ENCODE measurements around the gene SPAG7.
A peak's percentile ranks its signal among the peaks of the same experiment; 100 is the strongest.

SPAG7 gene

GRCh38 chr17:4980644-4981216, 13.1 kb upstream of the SPAG7 start:
- Histone ChIP-seq H3K36me3 (replicated peaks in 1 of 2; ENCODE audit: control insufficient read depth in 2 of 2, insufficient read depth in 2 of 2, low read length in 2 of 2) (peaks cover 0 to 2% of the 10 kb centered on the region in 2 donors), H2BK15ac (ENCODE audit: low read length) (no peak overlapping the region), H4K91ac (ENCODE audit: low read depth, low read length, poor library complexity) (no peak overlapping the region), H3K27me3 (ENCODE audit: control insufficient read depth in 3 of 3, insufficient read depth in 3 of 3, low read depth in 1 of 3, low read length in 3 of 3) (peaks cover 0 to 3% (median 0%) of the 10 kb centered on the region in 3 experiments), H4K8ac (ENCODE audit: low read depth, low read length) (no peak overlapping the region), H2BK5ac (ENCODE audit: low read length) (no peak overlapping the region), H3K4me2 (ENCODE audit: insufficient read depth, low read length, poor library complexity, severe bottlenecking) (no peak overlapping the region), H3K4ac (ENCODE audit: low read length) (no peak overlapping the region), H3K4me3 (ENCODE audit: low read length in 2 of 2) (no peak overlapping the region), H3K18ac (ENCODE audit: low read length) (peak overlapping the region; percentile 22), H2AFZ (ENCODE audit: low read length) (peak overlapping the region; percentile 83), H3K4me1 (ENCODE audit: control insufficient read depth in 2 of 2, insufficient read depth in 1 of 2, low read depth in 1 of 2, low read length in 2 of 2) (peaks cover 3% of the 10 kb centered on the region in 2 donors), H2BK12ac (ENCODE audit: low read length) (peak overlapping the region; percentile 24), H3K9me3 (replicated peaks in 1 of 2; ENCODE audit: control insufficient read depth in 2 of 2, insufficient read depth in 1 of 2, low read depth in 1 of 2, low read length in 2 of 2) (no peaks in the 10 kb centered on the region), H3K23ac (ENCODE audit: low read depth, low read length, poor library complexity) (no peak overlapping the region), H2BK120ac (ENCODE audit: low read depth, low read length) (no peak overlapping the region), H3K9ac (ENCODE audit: low read depth, low read length, poor library complexity) (peak overlapping the region; percentile 14), H2AK5ac (ENCODE audit: low read depth, low read length) (no peak overlapping the region), H3K79me1 (ENCODE audit: low read depth, low read length) (no peaks in the 10 kb centered on the region), H3K14ac (ENCODE audit: low read length) (no peak overlapping the region), H3K27ac (replicated peaks; ENCODE audit: low read length) (no peak overlapping the region)
- WGBS, 2 donors (ENCODE audit: extremely low coverage in 2 of 2, insufficient read length in 2 of 2, insufficient replicate concordance in 1 of 2): no CpG with 5 or more reads among the region's 6 CpGs
- DNase-seq (ENCODE audit: low spot score): peak; percentile 72

DNA sequence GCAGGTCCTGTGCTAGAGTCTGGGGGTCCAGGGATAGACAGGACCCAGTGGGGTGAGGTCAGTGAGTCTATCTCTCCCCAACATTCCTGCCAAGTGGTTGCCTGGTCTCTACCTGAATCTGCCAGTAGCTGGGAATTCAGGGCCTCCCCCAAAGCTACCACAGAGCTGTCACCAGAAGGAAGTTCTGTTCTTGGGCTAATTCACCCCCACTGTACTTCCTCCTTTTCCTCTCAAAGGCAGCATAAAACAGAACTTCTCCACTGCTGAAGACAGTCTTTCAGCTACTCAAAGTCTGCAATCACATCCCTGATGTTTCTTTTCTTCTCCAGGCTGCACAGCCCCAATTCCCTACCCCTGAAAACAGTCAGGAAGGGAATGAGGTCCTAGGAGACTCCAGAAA, 11.1 kb upstream of the SPAG7 start:
- peaks cover 0 to 1% of the 10 kb centered on the region in 2 donors for H3K9me3 ChIP-seq (replicated peaks in 1 of 2; ENCODE audit: control insufficient read depth in 2 of 2, insufficient read depth in 1 of 2, low read depth in 1 of 2, low read length in 2 of 2)
- no peak overlapping the region for H3K4me2 ChIP-seq (ENCODE audit: insufficient read depth, low read length, poor library complexity, severe bottlenecking)
- H2AFZ ChIP-seq (ENCODE audit: low read length): no peak overlapping the region
- H3K4ac ChIP-seq (ENCODE audit: low read length): no peak overlapping the region
- H3K27me3 ChIP-seq (ENCODE audit: control insufficient read depth in 3 of 3, insufficient read depth in 3 of 3, low read depth in 1 of 3, low read length in 3 of 3): no peaks in the 10 kb centered on the region
- no peak overlapping the region for H3K27ac ChIP-seq (replicated peaks; ENCODE audit: low read length)
- H2BK12ac ChIP-seq (ENCODE audit: low read length): no peak overlapping the region
- no peak overlapping the region for H3K23ac ChIP-seq (ENCODE audit: low read depth, low read length, poor library complexity)
- H3K4me1 ChIP-seq (ENCODE audit: control insufficient read depth in 2 of 2, insufficient read depth in 1 of 2, low read depth in 1 of 2, low read length in 2 of 2): peaks cover 3% of the 10 kb centered on the region in 2 donors
- H4K8ac ChIP-seq (ENCODE audit: low read depth, low read length): no peak overlapping the region
- H2AK5ac ChIP-seq (ENCODE audit: low read depth, low read length): no peak overlapping the region
- H4K91ac ChIP-seq (ENCODE audit: low read depth, low read length, poor library complexity): no peak overlapping the region
- H3K9ac ChIP-seq (ENCODE audit: low read depth, low read length, poor library complexity): no peak overlapping the region
- no peak overlapping the region for H2BK15ac ChIP-seq (ENCODE audit: low read length)
- no peak overlapping the region for H3K18ac ChIP-seq (ENCODE audit: low read length)
- H3K14ac ChIP-seq (ENCODE audit: low read length): no peak overlapping the region
- no peaks in the 10 kb centered on the region for H3K79me1 ChIP-seq (ENCODE audit: low read depth, low read length)
- no peak overlapping the region for H3K4me3 ChIP-seq (ENCODE audit: low read length in 2 of 2)
- DNase-seq (ENCODE audit: low spot score): no peak
- no peak overlapping the region for H2BK5ac ChIP-seq (ENCODE audit: low read length)
- no peak overlapping the region for H2BK120ac ChIP-seq (ENCODE audit: low read depth, low read length)
- H3K36me3 ChIP-seq (replicated peaks in 1 of 2; ENCODE audit: control insufficient read depth in 2 of 2, insufficient read depth in 2 of 2, low read length in 2 of 2): peaks cover 0 to 5% of the 10 kb centered on the region in 2 donors

GRCh38 chr17:4974115-4974670, 6.6 kb upstream of the SPAG7 start:
- Histone ChIP-seq H4K8ac (ENCODE audit: low read depth, low read length) (no peak overlapping the region), H3K18ac (ENCODE audit: low read length) (no peak overlapping the region), H2BK15ac (ENCODE audit: low read length) (no peak overlapping the region), H2BK120ac (ENCODE audit: low read depth, low read length) (no peak overlapping the region), H2AK5ac (ENCODE audit: low read depth, low read length) (no peak overlapping the region), H3K27ac (replicated peaks; ENCODE audit: low read length) (no peak overlapping the region), H3K4me2 (ENCODE audit: insufficient read depth, low read length, poor library complexity, severe bottlenecking) (no peak overlapping the region), H3K9me3 (replicated peaks in 1 of 2; ENCODE audit: control insufficient read depth in 2 of 2, insufficient read depth in 1 of 2, low read depth in 1 of 2, low read length in 2 of 2) (peaks cover 0 to 1% of the 10 kb centered on the region in 2 donors), H4K91ac (ENCODE audit: low read depth, low read length, poor library complexity) (no peak overlapping the region), H2AFZ (ENCODE audit: low read length) (no peak overlapping the region), H3K79me1 (ENCODE audit: low read depth, low read length) (no peaks in the 10 kb centered on the region), H3K9ac (ENCODE audit: low read depth, low read length, poor library complexity) (no peak overlapping the region), H2BK12ac (ENCODE audit: low read length) (no peak overlapping the region), H3K23ac (ENCODE audit: low read depth, low read length, poor library complexity) (no peak overlapping the region), H3K14ac (ENCODE audit: low read length) (no peak overlapping the region), H3K4me3 (ENCODE audit: low read length in 2 of 2) (no peak overlapping the region), H3K36me3 (replicated peaks in 1 of 2; ENCODE audit: control insufficient read depth in 2 of 2, insufficient read depth in 2 of 2, low read length in 2 of 2) (peaks cover 10 to 20% of the 10 kb centered on the region in 2 donors), H2BK5ac (ENCODE audit: low read length) (no peak overlapping the region), H3K27me3 (ENCODE audit: control insufficient read depth in 3 of 3, insufficient read depth in 3 of 3, low read depth in 1 of 3, low read length in 3 of 3) (no peaks in the 10 kb centered on the region), H3K4me1 (ENCODE audit: control insufficient read depth in 2 of 2, insufficient read depth in 1 of 2, low read depth in 1 of 2, low read length in 2 of 2) (peaks cover 2 to 3% of the 10 kb centered on the region in 2 donors), H3K4ac (ENCODE audit: low read length) (no peak overlapping the region)
- no CpG with 5 or more reads among the region's 9 CpGs for WGBS, 2 donors (ENCODE audit: extremely low coverage in 2 of 2, insufficient read length in 2 of 2, insufficient replicate concordance in 1 of 2)
- DNase-seq (ENCODE audit: low spot score): no peak

GRCh38 chr17:4973256-4974114, 5.9 kb upstream of the SPAG7 start:
- H4K91ac ChIP-seq (ENCODE audit: low read depth, low read length, poor library complexity): peak overlapping the region; percentile 5

More at GRCh38 chr17:4973256-4974114, 5.9 kb upstream of the SPAG7 start:
- Histone ChIP-seq H2AK5ac (ENCODE audit: low read depth, low read length) (no peak overlapping the region), H3K4ac (ENCODE audit: low read length) (no peak overlapping the region), H3K27me3 (ENCODE audit: control insufficient read depth in 3 of 3, insufficient read depth in 3 of 3, low read depth in 1 of 3, low read length in 3 of 3) (no peaks in the 10 kb centered on the region), H2BK120ac (ENCODE audit: low read depth, low read length) (no peak overlapping the region), H2BK5ac (ENCODE audit: low read length) (no peak overlapping the region), H3K14ac (ENCODE audit: low read length) (no peak overlapping the region), H2AFZ (ENCODE audit: low read length) (no peak overlapping the region), H4K8ac (ENCODE audit: low read depth, low read length) (no peak overlapping the region), H2BK12ac (ENCODE audit: low read length) (no peak overlapping the region), H2BK15ac (ENCODE audit: low read length) (no peak overlapping the region), H3K27ac (replicated peaks; ENCODE audit: low read length) (no peak overlapping the region), H3K4me2 (ENCODE audit: insufficient read depth, low read length, poor library complexity, severe bottlenecking) (no peak overlapping the region), H3K79me1 (ENCODE audit: low read depth, low read length) (no peaks in the 10 kb centered on the region), H3K9ac (ENCODE audit: low read depth, low read length, poor library complexity) (no peak overlapping the region), H3K4me1 (ENCODE audit: control insufficient read depth in 2 of 2, insufficient read depth in 1 of 2, low read depth in 1 of 2, low read length in 2 of 2) (peaks cover 2 to 10% of the 10 kb centered on the region in 2 donors), H3K18ac (ENCODE audit: low read length) (no peak overlapping the region), H3K9me3 (replicated peaks in 1 of 2; ENCODE audit: control insufficient read depth in 2 of 2, insufficient read depth in 1 of 2, low read depth in 1 of 2, low read length in 2 of 2) (peaks cover 0 to 1% of the 10 kb centered on the region in 2 donors), H3K4me3 (ENCODE audit: low read length in 2 of 2) (no peak overlapping the region), H3K23ac (ENCODE audit: low read depth, low read length, poor library complexity) (no peak overlapping the region), H3K36me3 (replicated peaks in 1 of 2; ENCODE audit: control insufficient read depth in 2 of 2, insufficient read depth in 2 of 2, low read length in 2 of 2) (peaks cover 10 to 20% of the 10 kb centered on the region in 2 donors)
- no CpG with 5 or more reads among the region's 10 CpGs for WGBS, 2 donors (ENCODE audit: extremely low coverage in 2 of 2, insufficient read length in 2 of 2, insufficient replicate concordance in 1 of 2)
- DNase-seq (ENCODE audit: low spot score): no peak

Measured in neuronal stem cell (in vitro differentiated cells).